GM12892 (cell line): ENCODE data around the gene TBC1D22A.
"Not testable (repeated sequence)": the region's sequence is repeated elsewhere in the genome, so short reads cannot be mapped to it uniquely, and the experiment has no call there.

Experiments
- DNase-seq: peaks from one replicate; pipeline ENCODE4 v3.0.0; 2011; ENCODE audit not compliant: insufficient read length
- FAIRE-seq: peaks from 2 replicates; lab custom pipeline; 2011; peaks lifted over from hg19 to GRCh38; lab: Jason Lieb, UNC
- POLR2A ChIP-seq: IDR thresholded peaks from 2 replicates; pipeline ENCODE4 v1.6.1; 2011; ENCODE audit warnings: low read depth, low read length, control low read depth
- POLR2AphosphoS5 ChIP-seq: IDR thresholded peaks from 2 replicates; pipeline ENCODE4 v1.6.1; 2011; ENCODE audit warnings: low read depth, low read length, control low read depth
- TAF1 ChIP-seq: IDR thresholded peaks from 2 replicates; pipeline ENCODE4 v1.6.1; 2011; ENCODE audit warnings: low read depth, mild to moderate bottlenecking, control low read depth, low read length, borderline replicate concordance

TBC1D22A gene

GRCh38 chr22:47112994-47113852, 350.8 kb downstream of the TBC1D22A start:
- TF ChIP-seq POLR2AphosphoS5 (no peak), TAF1 (no peak), POLR2A (no peak)
- no peak for FAIRE-seq
- DNase-seq = no peak

DNA sequence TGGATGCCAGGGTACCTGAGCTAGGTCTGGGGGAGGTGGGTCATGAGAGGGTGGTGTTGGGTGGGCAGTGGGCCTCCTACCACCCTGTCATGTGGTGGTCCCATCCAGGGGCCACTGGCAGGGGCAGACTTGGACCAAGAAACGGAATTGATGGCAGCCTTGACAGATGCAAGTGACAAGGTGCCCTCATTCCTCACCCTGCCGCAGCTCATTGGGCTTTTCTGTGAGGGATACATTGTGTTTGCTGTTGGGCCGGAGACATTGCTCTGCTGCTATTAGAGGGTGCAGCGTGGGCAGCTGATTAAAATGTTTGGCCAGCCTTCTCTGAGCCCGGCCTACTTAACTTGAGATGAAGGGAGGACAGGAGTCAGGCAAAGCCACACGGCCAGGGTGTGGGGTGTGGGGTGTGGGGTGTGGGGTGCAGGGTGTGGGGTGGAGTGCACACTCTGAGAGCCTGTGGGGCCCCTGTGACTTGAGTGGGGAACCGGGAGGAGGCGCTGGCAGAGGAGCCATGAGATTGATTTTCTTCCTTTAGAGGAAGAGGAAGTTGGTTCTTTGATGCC, 351.5 kb downstream of the TBC1D22A start:
- DNase-seq = no peak
- no peak for FAIRE-seq
- TF ChIP-seq POLR2A (no peak), TAF1 (no peak), POLR2AphosphoS5 (no peak)

DNA sequence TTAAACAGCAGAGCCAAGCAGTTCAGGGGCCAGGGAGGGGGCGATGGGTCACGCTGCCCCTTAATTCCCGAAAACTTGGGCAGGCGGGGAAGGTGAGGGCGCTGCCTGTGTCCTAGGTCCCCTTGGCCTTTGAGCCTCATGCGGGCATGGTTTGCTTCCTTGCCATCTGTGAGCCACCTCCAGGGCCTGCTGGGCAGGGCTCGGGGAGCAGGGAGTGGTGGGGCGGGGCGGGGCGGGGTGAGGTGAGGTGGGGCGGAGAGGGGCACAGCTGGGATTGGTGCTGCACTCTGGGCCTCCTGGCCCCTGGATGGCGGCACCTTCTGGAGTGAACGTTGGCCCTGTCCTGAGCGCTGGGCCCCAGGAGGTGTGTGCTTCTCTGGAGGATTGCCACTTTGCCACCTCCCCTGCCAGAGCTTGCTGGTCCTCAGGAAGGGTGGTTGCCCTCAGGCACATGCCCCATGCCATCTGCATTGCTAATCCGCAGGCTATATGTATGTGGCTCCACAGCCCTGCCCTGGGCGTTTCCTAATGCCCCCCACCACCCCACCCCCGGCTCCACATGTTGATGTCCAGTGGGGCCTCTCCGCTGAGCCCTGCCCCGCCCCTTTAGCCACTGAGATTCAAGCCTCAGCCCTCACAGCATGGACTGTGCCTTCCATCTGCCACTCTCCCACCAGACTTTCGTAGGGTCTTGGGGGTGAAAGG, 352.5 kb downstream of the TBC1D22A start:
- DNase-seq = no peak
- no peak for FAIRE-seq
- TF ChIP-seq POLR2AphosphoS5 = no peak
- no peak for TF ChIP-seq POLR2A
- no peak for TF ChIP-seq TAF1

DNA sequence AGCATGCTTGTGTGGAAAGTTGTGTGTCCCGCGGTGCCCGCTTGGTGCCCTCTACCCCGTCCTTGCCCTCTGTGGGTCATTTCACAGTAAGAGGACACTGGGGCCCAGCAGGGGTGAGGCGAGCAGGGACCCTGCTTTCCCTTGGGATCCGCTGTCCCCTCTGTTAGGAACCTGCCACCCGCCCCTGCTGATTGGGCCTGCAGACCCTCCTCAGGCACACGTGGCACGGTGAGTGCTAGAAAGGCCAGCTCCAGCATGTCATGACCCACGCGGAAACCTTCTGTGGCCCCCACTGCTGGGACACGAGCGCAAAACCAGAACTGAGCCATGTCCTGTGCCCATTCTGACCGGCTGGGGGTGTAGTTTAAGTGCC, 353.1 kb downstream of the TBC1D22A start:
- no peak for DNase-seq
- no peak for TF ChIP-seq POLR2AphosphoS5
- no peak for FAIRE-seq

- TF ChIP-seq TAF1 (no peak), POLR2A (no peak), POLR2AphosphoS5 (no peak)
- FAIRE-seq = no peak
- DNase-seq = no peak
Observed at GRCh38 chr22:47115921-47116320, 353.5 kb downstream of the TBC1D22A start.

- TF ChIP-seq TAF1 (no peak), POLR2A (no peak), POLR2AphosphoS5 (no peak)
- FAIRE-seq (no peak), DNase-seq (no peak)
Observed at GRCh38 chr22:47116426-47117341, 354.2 kb downstream of the TBC1D22A start.

GRCh38 chr22:47117442-47117841, 355.0 kb downstream of the TBC1D22A start:
- not testable (repeated sequence) for DNase-seq, FAIRE-seq

DNA sequence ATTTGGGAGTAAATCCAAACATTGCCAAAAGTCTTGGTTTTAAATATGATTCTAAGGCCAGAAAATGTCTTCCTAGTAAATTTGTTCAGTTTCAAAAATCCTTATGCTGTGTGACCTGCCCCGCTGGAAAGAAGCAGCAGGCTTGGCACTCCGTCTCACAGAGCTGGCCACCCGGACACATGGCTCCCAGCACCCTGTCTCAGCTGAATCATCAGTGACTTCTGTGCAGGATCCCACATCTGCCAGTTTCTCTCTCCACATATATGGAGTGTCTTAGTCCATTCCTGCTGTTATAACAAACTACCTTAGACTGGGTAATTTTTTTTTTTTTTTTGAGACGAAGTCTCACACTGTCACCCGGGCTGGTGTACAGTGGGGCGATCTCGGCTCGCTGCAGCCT, 356.7 kb downstream of the TBC1D22A start:
- no peak for FAIRE-seq
- TF ChIP-seq POLR2A (no peak), POLR2AphosphoS5 (no peak), TAF1 (no peak)
- DNase-seq = no peak

DNA sequence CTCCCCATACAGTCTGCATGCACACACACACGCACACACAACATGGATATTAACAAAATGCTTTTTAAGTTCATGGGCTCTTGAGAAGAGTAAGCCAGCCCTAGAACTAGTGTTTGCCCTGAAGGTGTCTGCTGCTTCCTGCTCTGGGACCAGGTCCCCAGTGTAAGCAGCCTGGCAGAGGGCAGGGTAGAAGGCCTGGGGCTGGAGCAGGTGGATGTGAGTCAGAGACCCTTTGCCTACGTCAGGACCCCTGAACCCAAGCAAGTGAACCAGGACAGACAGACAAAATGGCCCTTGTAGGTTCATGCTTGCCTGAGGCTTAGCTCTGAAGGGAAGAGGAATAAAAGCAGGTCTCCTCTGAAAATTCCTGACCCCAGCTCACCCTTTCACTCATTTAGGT, 357.9 kb downstream of the TBC1D22A start:
- TF ChIP-seq TAF1 = no peak
- no peak for TF ChIP-seq POLR2AphosphoS5
- TF ChIP-seq POLR2A = no peak
- FAIRE-seq = no peak
- no peak for DNase-seq

DNA sequence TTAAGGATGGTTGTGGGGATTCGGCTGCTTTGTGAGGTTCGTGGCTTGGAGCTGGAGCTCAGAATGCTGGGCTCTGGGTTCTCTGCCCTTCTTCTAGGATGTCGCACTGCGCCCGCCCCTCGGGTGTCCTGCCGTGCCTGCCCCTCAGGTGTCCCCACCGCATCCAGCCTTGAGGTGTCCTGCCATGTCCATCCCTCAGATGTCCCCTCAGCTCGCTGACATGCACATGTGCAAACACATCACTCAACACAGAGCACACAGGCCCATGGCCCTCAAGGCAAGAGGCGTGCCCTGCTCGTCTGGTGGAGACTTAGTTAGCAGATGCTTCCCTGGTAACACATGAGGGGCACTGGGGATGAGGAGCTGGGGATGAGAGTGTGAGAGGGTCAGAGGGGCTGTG, 359.3 kb downstream of the TBC1D22A start:
- no peak for FAIRE-seq
- TF ChIP-seq POLR2A (no peak), POLR2AphosphoS5 (no peak), TAF1 (no peak)
- no peak for DNase-seq

DNA sequence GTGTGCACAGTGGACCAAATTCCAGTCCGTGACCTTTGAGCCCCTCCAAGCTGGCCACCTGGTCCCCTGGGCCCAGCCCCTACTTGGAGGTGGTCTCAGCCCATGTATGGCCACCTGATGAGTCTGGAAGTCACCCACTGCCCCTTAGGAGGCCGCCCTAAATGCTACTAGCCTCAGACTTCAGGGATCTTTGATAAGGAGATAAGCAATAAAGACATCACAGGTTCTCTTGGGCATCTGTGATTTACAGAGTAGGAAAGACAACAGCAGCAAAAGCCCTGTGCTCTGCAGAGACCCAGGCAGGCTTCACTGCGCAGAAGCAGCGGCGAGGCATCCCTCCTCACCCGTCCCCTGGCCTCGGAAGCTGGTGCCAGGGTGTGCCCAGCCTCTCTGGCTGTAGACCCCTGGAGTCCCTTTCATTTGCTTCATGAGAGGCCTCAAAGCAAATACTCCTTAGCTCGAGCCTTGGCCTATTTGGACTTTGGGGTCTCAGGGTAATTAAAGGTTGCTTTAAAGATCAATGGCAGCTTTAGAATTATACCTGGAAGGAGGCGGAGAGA, 360.1 kb downstream of the TBC1D22A start:
- no peak for TF ChIP-seq POLR2AphosphoS5
- no peak for TF ChIP-seq TAF1
- no peak for TF ChIP-seq POLR2A
- DNase-seq = no peak
- FAIRE-seq = no peak
